HG03457 (cell line): ENCODE measurements around the gene CEBPG.

ENCODE experiments used
- ATAC-seq: cut with Tn5 transposase; IDR thresholded peaks from one replicate; pipeline ENCODE4 v1.9.1; 2021; ENCODE audit warnings: moderate number of reproducible peaks; ENCODE audit not compliant: unreplicated experiment

CEBPG gene

DNA sequence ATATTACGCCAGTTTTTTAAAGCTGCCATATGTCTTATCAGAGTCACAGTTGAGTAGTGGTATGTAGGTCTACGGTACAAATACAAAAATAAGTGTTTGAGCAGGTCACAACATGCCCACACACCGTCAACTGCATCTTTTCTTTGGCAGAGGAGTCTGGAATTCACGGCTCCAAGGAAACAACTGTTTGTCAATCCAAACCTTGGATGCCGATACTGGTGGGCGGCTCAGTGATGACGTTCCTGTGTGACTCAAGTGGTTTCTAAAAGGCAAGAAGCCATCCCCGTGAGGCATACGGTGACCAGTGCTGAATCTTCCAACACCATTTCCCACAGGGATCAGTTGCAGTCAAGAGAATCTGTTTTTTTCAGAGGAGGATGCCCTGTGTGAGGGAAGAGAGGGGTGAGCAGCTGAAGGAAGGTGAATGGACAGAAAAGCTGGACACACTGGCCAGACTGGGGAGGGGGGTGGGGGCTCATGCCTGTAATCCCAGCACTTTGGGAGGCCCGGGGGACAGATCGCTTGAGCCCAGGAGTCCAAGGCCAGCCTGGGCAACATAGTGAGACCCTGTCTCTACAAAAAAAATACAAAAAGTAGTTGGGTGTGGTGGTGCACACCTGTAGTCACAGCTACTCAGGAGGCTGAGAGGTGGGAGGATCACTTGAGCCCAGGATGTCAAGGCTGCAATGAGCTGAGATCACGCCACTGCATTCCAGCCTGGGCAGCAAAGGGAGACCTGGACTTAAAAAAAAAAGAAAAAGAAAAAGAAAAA lies 22.8 kb upstream of the CEBPG start:
- ATAC-seq, result no peak

- ATAC-seq, result no peak
Observed at GRCh38 chr19:33355535-33355934, 18.0 kb upstream of the CEBPG start.

- ATAC-seq, result no peak
Observed at GRCh38 chr19:33357556-33357955, 16.0 kb upstream of the CEBPG start.

- no peak for ATAC-seq
Observed at GRCh38 chr19:33358408-33358807, 15.1 kb upstream of the CEBPG start.

DNA sequence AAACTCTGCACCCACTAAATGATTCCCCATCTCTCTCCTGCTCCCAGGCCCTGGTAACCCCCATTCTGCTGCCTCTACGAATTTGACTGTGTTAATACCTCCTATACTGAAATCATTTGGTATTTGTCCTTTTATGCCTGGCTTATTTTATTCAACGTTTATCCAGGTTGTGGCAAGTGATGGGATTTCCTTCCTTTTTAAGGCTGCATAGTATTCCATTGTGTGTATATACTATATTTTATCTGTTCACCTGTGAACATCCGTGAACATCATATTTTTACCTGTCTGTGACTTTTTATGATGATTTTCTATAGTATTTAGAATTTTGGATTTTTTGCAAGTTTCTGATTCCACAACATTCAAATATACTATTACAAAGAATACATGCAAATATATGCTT lies 13.9 kb upstream of the CEBPG start:
- ATAC-seq, result no peak

GRCh38 chr19:33362508-33363228 lies 10.8 kb upstream of the CEBPG start:
- no peak for ATAC-seq

- ATAC-seq, result no peak
Observed at GRCh38 chr19:33363476-33363875, 10.0 kb upstream of the CEBPG start.

DNA sequence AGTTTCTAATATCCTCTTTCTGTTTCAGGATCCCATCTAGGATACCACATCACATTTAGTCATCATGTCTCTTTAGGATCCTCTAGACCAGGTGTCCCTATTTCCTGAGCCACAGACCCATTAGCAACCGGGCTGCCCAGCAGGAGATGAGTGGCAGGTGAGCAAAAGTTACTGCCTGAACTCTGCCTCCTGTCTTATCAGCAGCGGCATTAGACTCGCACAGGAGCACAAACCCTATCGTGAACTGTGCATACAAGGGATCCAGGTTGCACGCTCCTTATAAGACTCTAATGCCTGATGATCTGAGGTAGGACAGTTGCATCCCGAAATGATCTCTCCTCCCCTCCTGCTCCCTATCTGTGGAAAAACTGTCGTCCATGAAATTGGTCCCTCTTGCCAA lies 7.8 kb upstream of the CEBPG start:
- ATAC-seq, result no peak

DNA sequence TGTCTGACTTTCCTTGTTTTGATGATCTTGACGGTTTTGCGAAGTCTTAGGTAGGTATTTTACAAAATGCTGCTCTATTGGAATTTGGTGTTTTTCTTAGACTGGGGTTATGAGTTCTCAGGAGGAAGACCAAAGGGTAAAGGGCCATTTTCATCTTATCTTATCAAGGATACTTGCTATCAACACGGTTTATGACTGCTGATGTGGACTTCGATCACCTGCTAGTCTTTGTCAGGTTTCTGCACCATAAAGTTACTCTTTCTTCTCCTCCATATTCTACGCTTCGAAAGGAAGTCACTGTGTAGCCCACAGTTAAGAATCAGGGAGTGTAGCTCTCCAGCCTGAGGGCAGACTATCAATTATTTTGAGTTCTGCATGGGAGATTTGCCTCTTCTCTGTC lies 7.4 kb upstream of the CEBPG start:
- ATAC-seq, result no peak

DNA sequence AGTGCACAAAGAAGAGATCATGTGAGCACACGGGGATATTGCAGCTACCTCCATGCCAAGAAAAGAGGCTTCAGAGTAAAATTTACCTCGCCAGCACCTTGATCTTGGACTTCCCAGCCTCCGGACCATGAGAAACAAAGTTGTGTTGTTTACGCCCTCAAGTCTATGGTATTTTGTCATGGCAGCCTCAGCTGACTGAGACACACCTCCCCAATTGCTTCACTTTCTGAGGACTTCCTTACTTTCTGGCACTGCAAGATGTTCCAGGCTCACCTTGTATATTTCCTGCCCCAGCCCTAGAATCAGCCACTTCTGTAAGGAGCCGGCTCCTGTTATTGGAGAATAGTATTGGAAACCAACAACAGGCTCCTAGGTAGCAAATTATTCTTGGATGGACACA lies 6.6 kb upstream of the CEBPG start:
- ATAC-seq, result no peak

DNA sequence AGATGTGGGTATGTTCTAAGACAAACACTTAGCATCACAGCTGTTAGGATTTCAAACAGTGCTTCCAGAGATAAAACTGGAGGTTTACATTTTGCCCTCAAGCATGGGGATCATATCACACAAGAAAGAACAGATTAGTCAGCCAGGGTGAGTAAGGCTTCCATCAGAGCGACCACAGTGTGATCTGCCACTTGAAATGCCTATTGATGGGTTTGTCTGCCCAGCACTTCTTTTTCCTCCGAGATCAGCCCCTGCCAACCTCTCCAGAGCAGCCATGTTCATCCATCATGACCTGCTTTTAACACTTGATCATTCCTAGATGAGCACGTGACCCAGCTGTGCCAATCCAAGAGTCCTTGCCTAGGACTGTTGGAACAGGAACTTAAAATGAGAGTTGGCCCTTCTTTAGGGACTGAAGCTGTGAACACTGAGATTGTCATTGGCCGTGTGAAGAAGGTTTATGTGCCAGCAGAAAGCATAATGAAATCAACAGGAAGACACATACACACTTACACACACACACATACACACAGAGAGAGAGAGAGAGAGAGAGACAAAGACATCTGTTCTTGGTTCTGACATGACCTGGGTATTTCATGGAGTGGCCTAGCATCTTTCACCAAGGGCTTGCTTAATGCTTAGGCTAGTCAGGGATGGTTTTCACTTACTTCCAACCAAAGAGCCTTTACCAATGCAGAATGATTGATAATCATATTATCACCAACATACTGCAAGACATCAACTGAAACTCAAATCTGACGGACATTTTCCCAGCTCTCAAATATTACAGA lies 5.2 kb upstream of the CEBPG start:
- ATAC-seq, result no peak

- ATAC-seq, result no peak
Observed at GRCh38 chr19:33370783-33371182, 2.7 kb upstream of the CEBPG start.

DNA sequence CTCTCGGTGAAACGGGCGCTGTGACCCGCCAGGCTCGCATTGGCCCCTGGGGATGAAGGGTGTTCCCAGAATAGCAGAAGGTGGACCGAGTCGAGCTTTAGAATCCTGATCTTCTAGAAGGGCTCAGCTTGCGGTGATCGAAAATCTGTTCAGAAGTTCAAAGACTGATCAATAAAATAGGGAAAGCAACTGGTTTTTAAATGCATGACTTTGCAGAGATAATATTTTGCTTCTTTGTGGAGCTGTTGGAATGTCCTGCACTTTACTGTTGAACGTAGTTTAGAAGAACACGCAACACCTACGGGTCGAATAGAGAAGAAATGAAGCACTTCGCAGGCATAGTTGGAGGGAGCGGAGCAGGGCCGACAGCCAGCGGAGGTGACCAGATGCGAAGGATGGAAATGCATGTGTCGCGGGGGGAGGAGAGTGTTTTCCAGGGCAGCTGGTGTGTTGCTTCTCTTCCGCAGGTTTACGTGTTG lies 766 bp downstream of the CEBPG start:
- ATAC-seq, result no peak

DNA sequence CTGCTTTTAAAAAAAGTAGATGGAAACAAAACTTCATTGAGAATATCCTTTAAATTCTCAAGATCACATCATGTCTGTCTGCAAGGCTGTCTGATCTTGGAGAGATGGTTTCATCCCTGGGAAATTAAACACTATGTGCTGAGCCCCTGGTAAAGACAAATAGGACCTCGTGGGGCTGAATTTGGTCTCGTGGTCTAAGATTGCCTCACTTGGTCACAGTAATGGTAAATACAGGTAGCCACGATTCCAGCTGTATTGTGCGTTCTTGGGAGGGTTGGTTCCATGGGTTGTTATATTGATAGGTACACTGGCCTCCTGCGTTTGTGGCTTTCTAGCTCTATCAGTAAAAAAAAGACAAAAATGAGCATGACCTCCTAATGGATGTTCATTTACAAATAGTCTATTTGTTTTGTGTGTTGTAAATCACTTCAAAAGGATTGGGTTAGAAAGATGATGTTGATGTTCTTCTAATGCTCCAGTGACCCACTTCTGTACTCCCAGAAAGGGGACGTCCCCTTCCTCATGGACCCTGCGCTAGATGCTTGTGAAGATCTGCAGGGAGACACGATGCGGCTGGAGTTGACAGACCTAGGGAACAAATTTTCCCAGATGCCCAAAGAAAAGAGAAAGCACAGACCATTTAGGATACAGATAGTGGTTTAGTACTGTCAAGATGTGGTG lies 1.8 kb downstream of the CEBPG start:
- no peak for ATAC-seq

GRCh38 chr19:33375837-33376159 lies 2.3 kb downstream of the CEBPG start:
- no peak for ATAC-seq

- ATAC-seq, result no peak
Observed at GRCh38 chr19:33376423-33376822, 2.9 kb downstream of the CEBPG start.

DNA sequence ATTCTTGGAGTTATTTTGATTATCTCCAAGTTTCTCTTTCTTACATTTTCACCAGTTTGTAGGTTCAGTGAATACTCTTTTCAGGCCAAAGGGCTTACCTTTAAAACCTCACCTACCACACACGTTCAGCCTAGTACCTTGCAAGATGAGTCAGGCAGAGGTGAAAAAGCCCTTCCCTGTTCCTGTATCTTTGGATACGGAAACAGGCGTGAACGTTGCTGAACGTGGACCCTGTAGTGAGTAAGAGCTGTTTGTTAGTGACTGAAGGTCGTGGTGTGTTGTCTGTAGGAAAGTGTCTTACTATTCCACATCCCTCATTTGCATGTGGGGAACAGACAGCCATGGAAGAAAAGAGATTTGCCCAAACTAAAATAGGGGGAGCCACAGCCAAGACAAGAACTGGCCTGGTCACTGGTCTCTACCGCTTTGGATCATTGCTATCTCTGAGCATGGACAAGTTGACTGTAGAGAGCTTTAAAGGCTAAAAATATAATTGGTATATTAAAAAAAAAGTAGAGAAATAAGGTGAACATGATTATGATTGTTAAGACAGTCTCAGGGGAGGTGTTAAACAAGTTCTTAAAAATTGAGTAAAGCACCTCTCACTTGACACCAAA lies 3.5 kb downstream of the CEBPG start:
- ATAC-seq, result no peak

- no peak for ATAC-seq
Observed at GRCh38 chr19:33377586-33378475, 4.3 kb downstream of the CEBPG start.

GRCh38 chr19:33379151-33379829 lies 5.8 kb downstream of the CEBPG start:
- no peak for ATAC-seq
